Mesendoderm (in vitro differentiated cells): ENCODE data around the gene KCNJ6.

Experiments used
- DNase-seq: peaks from one replicate; pipeline ENCODE4 v3.0.0; 2013
- H2AK5ac ChIP-seq: 2 replicates; pipeline ENCODE4 v1.6.1; 2013; ENCODE audit warnings: low read length, inconsistent platforms
- H2BK120ac ChIP-seq: 2 replicates; pipeline ENCODE4 v1.6.1; 2013; ENCODE audit warnings: low read depth, mild to moderate bottlenecking, low read length, moderate library complexity, mixed read lengths
- H2BK15ac ChIP-seq: replicated peaks from 2 replicates; pipeline ENCODE4 v1.6.1; 2013; ENCODE audit warnings: low read depth, mild to moderate bottlenecking, moderate library complexity
- H2BK5ac ChIP-seq: 2 replicates; pipeline ENCODE4 v1.6.1; 2013; ENCODE audit warnings: low read length, inconsistent platforms
- H3K18ac ChIP-seq: 2 replicates; pipeline ENCODE4 v1.6.1; 2013; ENCODE audit warnings: mild to moderate bottlenecking, low read length, mixed read lengths
- H3K23ac ChIP-seq: one replicate; pipeline ENCODE4 v1.6.1; 2013; ENCODE audit warnings: low read length
- H3K27ac ChIP-seq: 2 replicates; pipeline ENCODE4 v1.5.1; 2013; ENCODE audit warnings: low read depth, mild to moderate bottlenecking, inconsistent platforms, low read length, moderate library complexity
- H3K27me3 ChIP-seq: 2 replicates; pipeline ENCODE4 v1.6.1; 2013; ENCODE audit warnings: low read length, control low read depth, mild to moderate bottlenecking, inconsistent platforms; ENCODE audit not compliant: insufficient read depth, poor library complexity
- H3K36me3 ChIP-seq: 2 replicates; pipeline ENCODE4 v1.6.1; 2013; ENCODE audit warnings: low read length, inconsistent platforms; ENCODE audit not compliant: control insufficient read depth, insufficient read depth
- H3K4ac ChIP-seq: one replicate; pipeline ENCODE4 v1.6.1; 2013; ENCODE audit warnings: low read depth, mild to moderate bottlenecking, low read length, moderate library complexity
- H3K4me1 ChIP-seq: 2 replicates; pipeline ENCODE4 v1.6.1; 2013; ENCODE audit warnings: low read depth, low read length, inconsistent platforms; ENCODE audit not compliant: control insufficient read depth
- H3K4me2 ChIP-seq: 2 replicates; pipeline ENCODE4 v1.6.1; 2013; ENCODE audit warnings: low read length
- H3K4me3 ChIP-seq: 2 replicates; pipeline ENCODE4 v1.5.1; 2013; ENCODE audit warnings: mild to moderate bottlenecking, low read length
- H3K56ac ChIP-seq: one replicate; pipeline ENCODE4 v1.6.1; 2013; ENCODE audit warnings: low read length
- H3K79me1 ChIP-seq: 2 replicates; pipeline ENCODE4 v1.6.1; 2013; ENCODE audit warnings: low read length, inconsistent platforms
- H3K79me2 ChIP-seq: 2 replicates; pipeline ENCODE4 v1.6.1; 2013; ENCODE audit warnings: mild to moderate bottlenecking, low read length; ENCODE audit not compliant: control insufficient read depth, insufficient read depth
- H3K9ac ChIP-seq: 2 replicates; pipeline ENCODE4 v1.6.1; 2013; ENCODE audit warnings: low read length, inconsistent platforms
- H4K5ac ChIP-seq: one replicate; pipeline ENCODE4 v1.6.1; 2013; ENCODE audit warnings: low read length
- H4K8ac ChIP-seq: one replicate; pipeline ENCODE4 v1.6.1; 2013; ENCODE audit warnings: low read depth, mild to moderate bottlenecking, control low read depth, low read length, moderate library complexity
- WGBS: extraction: QIAGEN DNeasy Blood & Tissue Kit; methylation state at CpG from one replicate; pipeline ENCODE4 v1.1.7; 2013; ENCODE audit warnings: low lambda C conversion rate, missing lambda C conversion rate; ENCODE audit not compliant: insufficient coverage; ENCODE audit errors: extremely low coverage; 5-methylcytosine and 5-hydroxymethylcytosine counted together

KCNJ6 gene

GRCh38 chr21:37886726-37887299 lies 29.4 kb downstream of the KCNJ6 start:
- no peak overlapping the region for H4K5ac ChIP-seq
- H3K18ac ChIP-seq, result no peak overlapping the region
- no peak overlapping the region for H3K4me3 ChIP-seq
- no peak overlapping the region for H2AK5ac ChIP-seq
- H3K79me2 ChIP-seq, result no peaks in the 10 kb centered on the region
- H4K8ac ChIP-seq, result no peak overlapping the region
- no peak overlapping the region for H3K56ac ChIP-seq
- no peak overlapping the region for H2BK15ac ChIP-seq
- no peak overlapping the region for H2BK120ac ChIP-seq
- no peaks in the 10 kb centered on the region for H3K36me3 ChIP-seq
- WGBS, result no CpG with 5 or more reads among the region's 3 CpGs
- H3K4ac ChIP-seq, result no peak overlapping the region
- no peak overlapping the region for H3K27ac ChIP-seq
- H3K79me1 ChIP-seq, result no peaks in the 10 kb centered on the region
- peak; percentile 15 for DNase-seq
- no peaks in the 10 kb centered on the region for H3K4me1 ChIP-seq
- H3K23ac ChIP-seq, result no peak overlapping the region
- no peak overlapping the region for H3K4me2 ChIP-seq
- H2BK5ac ChIP-seq, result no peak overlapping the region
- H3K27me3 ChIP-seq, result no peaks in the 10 kb centered on the region
- no peak overlapping the region for H3K9ac ChIP-seq

GRCh38 chr21:37886120-37886519 lies 30.1 kb downstream of the KCNJ6 start:
- no peaks in the 10 kb centered on the region for H3K79me1 ChIP-seq
- H4K5ac ChIP-seq, result no peak overlapping the region
- H3K4ac ChIP-seq, result no peak overlapping the region
- H2BK120ac ChIP-seq, result no peak overlapping the region
- no CpG with 5 or more reads among the region's 1 CpG for WGBS
- no peak overlapping the region for H3K4me2 ChIP-seq
- no peak overlapping the region for H3K9ac ChIP-seq
- H3K23ac ChIP-seq, result no peak overlapping the region
- no peak overlapping the region for H3K18ac ChIP-seq
- DNase-seq, result no peak
- no peak overlapping the region for H3K4me3 ChIP-seq
- H3K4me1 ChIP-seq, result no peaks in the 10 kb centered on the region
- H3K36me3 ChIP-seq, result no peaks in the 10 kb centered on the region
- H2BK15ac ChIP-seq, result no peak overlapping the region
- H3K27me3 ChIP-seq, result no peaks in the 10 kb centered on the region
- no peak overlapping the region for H3K27ac ChIP-seq
- no peaks in the 10 kb centered on the region for H3K79me2 ChIP-seq
- no peak overlapping the region for H3K56ac ChIP-seq
- no peak overlapping the region for H4K8ac ChIP-seq
- no peak overlapping the region for H2BK5ac ChIP-seq
- no peak overlapping the region for H2AK5ac ChIP-seq

GRCh38 chr21:37878946-37879660 lies 37.2 kb downstream of the KCNJ6 start:
- Histone ChIP-seq H3K9ac (no peak overlapping the region), H3K56ac (no peak overlapping the region), H3K23ac (no peak overlapping the region), H4K5ac (no peak overlapping the region), H2AK5ac (no peak overlapping the region), H3K79me2 (no peaks in the 10 kb centered on the region), H4K8ac (no peak overlapping the region), H3K79me1 (no peaks in the 10 kb centered on the region), H3K4me3 (no peak overlapping the region), H3K4me2 (no peak overlapping the region), H2BK5ac (no peak overlapping the region), H3K4ac (no peak overlapping the region), H2BK15ac (no peak overlapping the region), H2BK120ac (no peak overlapping the region), H3K36me3 (no peaks in the 10 kb centered on the region), H3K4me1 (no peaks in the 10 kb centered on the region), H3K27me3 (no peaks in the 10 kb centered on the region), H3K27ac (no peak overlapping the region), H3K18ac (no peak overlapping the region)
- DNase-seq, result no peak
- no CpG with 5 or more reads among the region's 7 CpGs for WGBS

- Histone ChIP-seq H3K9ac (no peak overlapping the region), H2AK5ac (no peak overlapping the region), H3K27me3 (no peaks in the 10 kb centered on the region), H2BK15ac (no peak overlapping the region), H2BK120ac (no peak overlapping the region), H3K4me2 (no peak overlapping the region), H4K8ac (no peak overlapping the region), H3K4me3 (no peak overlapping the region), H3K79me2 (no peaks in the 10 kb centered on the region), H3K4me1 (no peaks in the 10 kb centered on the region), H3K79me1 (no peaks in the 10 kb centered on the region), H3K36me3 (no peaks in the 10 kb centered on the region), H2BK5ac (no peak overlapping the region), H3K27ac (no peak overlapping the region), H4K5ac (no peak overlapping the region), H3K18ac (no peak overlapping the region), H3K23ac (no peak overlapping the region), H3K56ac (no peak overlapping the region), H3K4ac (no peak overlapping the region)
- WGBS, result no CpG with 5 or more reads among the region's 3 CpGs
- no peak for DNase-seq
Observed at GRCh38 chr21:37877888-37878684, 38.2 kb downstream of the KCNJ6 start.

- Histone ChIP-seq H4K8ac (no peak overlapping the region), H3K4me3 (no peak overlapping the region), H3K4me2 (no peak overlapping the region), H3K4me1 (no peaks in the 10 kb centered on the region), H2BK5ac (no peak overlapping the region), H3K9ac (no peak overlapping the region), H3K23ac (no peak overlapping the region), H3K27ac (no peak overlapping the region), H3K27me3 (no peaks in the 10 kb centered on the region), H3K4ac (no peak overlapping the region), H2BK15ac (no peak overlapping the region), H3K79me2 (no peaks in the 10 kb centered on the region), H2BK120ac (no peak overlapping the region), H3K36me3 (no peaks in the 10 kb centered on the region), H4K5ac (no peak overlapping the region), H2AK5ac (no peak overlapping the region), H3K18ac (no peak overlapping the region), H3K56ac (no peak overlapping the region), H3K79me1 (no peaks in the 10 kb centered on the region)
- WGBS, result no CpG with 5 or more reads among the region's 1 CpG
- no peak for DNase-seq
Observed at GRCh38 chr21:37877171-37877570, 39.1 kb downstream of the KCNJ6 start.
